Bone marrow (tissue), 2 donors: ENCODE data around the gene TRPM3.

Source experiments
- DNase-seq, 2 donors: peaks; one replicate each; lab custom pipeline; 2025; lab: John Stamatoyannopoulos, UW

TRPM3 gene

GRCh38 chr9:70947086-70947485 is 174.3 kb downstream of the TRPM3 start:
- no peak for DNase-seq

- DNase-seq: no peak
Measured at GRCh38 chr9:70945301-70945700, 176.1 kb downstream of the TRPM3 start.

GRCh38 chr9:70941191-70941590 is 180.2 kb downstream of the TRPM3 start:
- DNase-seq: no peak

- DNase-seq: no peak
Measured at GRCh38 chr9:70940605-70941004, 180.8 kb downstream of the TRPM3 start.

GRCh38 chr9:70936536-70936935 is 184.9 kb downstream of the TRPM3 start:
- DNase-seq: no peak

- DNase-seq: no peak
Measured at GRCh38 chr9:70935856-70936255, 185.6 kb downstream of the TRPM3 start.

GRCh38 chr9:70934642-70935041 is 186.8 kb downstream of the TRPM3 start:
- DNase-seq: no peak

GRCh38 chr9:70933321-70933720 is 188.1 kb downstream of the TRPM3 start:
- no peak for DNase-seq

GRCh38 chr9:70932097-70932496 is 189.3 kb downstream of the TRPM3 start:
- DNase-seq: no peak

GRCh38 chr9:70927530-70927929 is 193.9 kb downstream of the TRPM3 start:
- no peak for DNase-seq

- DNase-seq: no peak
Measured at GRCh38 chr9:70924895-70925547, 196.4 kb downstream of the TRPM3 start.

GRCh38 chr9:70924380-70924779 is 197.0 kb downstream of the TRPM3 start:
- no peak for DNase-seq

GRCh38 chr9:70923961-70924360 is 197.5 kb downstream of the TRPM3 start:
- no peak for DNase-seq

- DNase-seq: no peak
Measured at GRCh38 chr9:70921136-70921535, 200.3 kb downstream of the TRPM3 start.

GRCh38 chr9:70917277-70917676 is 204.1 kb downstream of the TRPM3 start:
- DNase-seq: no peak

GRCh38 chr9:70911791-70912190 is 209.6 kb downstream of the TRPM3 start:
- no peak for DNase-seq

GRCh38 chr9:70910598-70910997 is 210.8 kb downstream of the TRPM3 start:
- no peak for DNase-seq

GRCh38 chr9:70902692-70903131 is 218.7 kb downstream of the TRPM3 start:
- no peak for DNase-seq

GRCh38 chr9:70902171-70902570 is 219.2 kb downstream of the TRPM3 start:
- no peak for DNase-seq

- DNase-seq: no peak
Measured at GRCh38 chr9:70901746-70902145, 219.7 kb downstream of the TRPM3 start.

GRCh38 chr9:70901013-70901412 is 220.4 kb downstream of the TRPM3 start:
- DNase-seq: no peak

- DNase-seq: no peak
Measured at GRCh38 chr9:70893580-70894122, 227.8 kb downstream of the TRPM3 start.

GRCh38 chr9:70888471-70888870 is 232.9 kb downstream of the TRPM3 start:
- no peak for DNase-seq

GRCh38 chr9:70887826-70888225 is 233.6 kb downstream of the TRPM3 start:
- no peak for DNase-seq
